Stimulated activated CD4-positive, alpha-beta T cell treated with anti-CD3 and anti-CD28 coated beads, TNF-alpha, amount 100 ng/mL, for 1 hour (primary cell): Measurements from ENCODE around the gene ABCG4.
"Not testable (repeated sequence)": the region's sequence is repeated elsewhere in the genome, so short reads cannot be mapped to it uniquely, and the experiment has no call there.

ENCODE experiments used
- DNase-seq, 3 donors: peaks; one replicate each; pipeline ENCODE4 v3.0.0-alpha.2; 2020; ENCODE audit warnings: low read depth in 3 of 3, low spot score in 1 of 3

ABCG4 gene

DNA sequence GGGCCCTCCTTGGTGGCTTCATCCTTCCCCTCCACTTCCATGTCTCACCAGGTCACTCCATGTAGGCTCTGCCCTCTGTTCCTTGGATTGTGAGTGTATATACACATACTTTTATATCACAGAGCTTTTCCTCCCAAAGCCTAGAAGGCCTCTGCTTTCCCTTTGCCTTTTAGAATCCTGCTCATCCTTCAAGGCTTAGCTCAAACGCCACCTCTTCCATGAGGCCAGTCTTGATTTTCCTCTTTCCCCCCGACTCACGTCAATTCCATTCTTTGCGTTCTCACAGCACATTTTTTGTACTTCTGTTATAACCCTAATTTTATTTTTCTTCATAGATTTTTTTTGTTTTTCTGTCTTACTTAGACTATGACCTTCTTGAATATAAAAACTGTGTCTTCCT lies 3.8 kb downstream of the ABCG4 start:
- no peak for DNase-seq

DNA sequence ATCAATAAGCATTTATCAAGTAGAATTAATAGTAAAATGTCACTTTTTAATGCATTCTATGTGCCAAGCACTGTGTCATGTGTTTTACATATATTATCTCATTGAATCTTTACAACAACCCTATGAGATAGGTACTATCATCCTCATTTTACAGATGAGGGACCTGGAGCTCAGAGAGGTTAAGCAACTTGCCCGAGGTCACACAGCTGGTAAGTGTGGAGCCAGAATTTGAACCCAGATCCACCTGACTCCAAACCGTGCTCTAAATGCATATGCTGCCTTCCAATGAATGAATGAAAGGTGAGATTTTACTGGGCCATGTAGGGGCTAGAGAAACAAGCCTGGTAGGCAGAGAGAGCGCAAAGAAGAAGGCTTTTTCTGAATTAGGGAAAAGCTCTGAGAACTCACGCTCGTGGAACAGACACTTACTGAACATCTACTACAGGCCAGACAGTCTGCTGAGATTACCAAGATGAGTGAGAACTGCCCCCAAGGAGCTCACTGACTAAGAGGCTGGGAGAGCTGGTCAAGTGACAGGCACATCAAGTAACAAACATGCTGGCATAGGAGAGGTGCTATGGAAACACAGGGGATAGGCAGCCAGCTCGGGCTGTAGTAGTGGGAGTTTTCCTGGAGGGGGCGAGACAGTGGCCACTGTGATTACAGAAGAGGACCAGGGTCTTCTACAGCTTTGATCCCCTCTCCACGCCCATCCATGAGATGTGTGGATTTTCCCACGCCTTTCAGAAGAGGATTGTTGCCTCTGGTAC lies 4.4 kb downstream of the ABCG4 start:
- DNase-seq = no peak

DNA sequence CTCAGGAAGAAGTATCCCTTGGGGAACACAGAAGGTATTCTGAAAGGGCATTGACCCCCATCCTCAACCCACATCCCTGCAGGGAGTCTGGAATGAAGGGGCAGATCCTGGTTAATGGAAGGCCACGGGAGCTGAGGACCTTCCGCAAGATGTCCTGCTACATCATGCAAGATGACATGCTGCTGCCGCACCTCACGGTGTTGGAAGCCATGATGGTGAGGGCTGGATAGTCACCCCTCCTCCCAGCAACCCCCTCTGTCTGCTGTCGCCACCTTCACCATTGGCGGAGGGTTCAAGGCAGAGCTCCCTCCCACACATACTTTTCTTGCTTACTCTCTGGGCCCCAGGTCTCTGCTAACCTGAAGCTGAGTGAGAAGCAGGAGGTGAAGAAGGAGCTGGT lies 5.3 kb downstream of the ABCG4 start:
- DNase-seq = no peak

DNA sequence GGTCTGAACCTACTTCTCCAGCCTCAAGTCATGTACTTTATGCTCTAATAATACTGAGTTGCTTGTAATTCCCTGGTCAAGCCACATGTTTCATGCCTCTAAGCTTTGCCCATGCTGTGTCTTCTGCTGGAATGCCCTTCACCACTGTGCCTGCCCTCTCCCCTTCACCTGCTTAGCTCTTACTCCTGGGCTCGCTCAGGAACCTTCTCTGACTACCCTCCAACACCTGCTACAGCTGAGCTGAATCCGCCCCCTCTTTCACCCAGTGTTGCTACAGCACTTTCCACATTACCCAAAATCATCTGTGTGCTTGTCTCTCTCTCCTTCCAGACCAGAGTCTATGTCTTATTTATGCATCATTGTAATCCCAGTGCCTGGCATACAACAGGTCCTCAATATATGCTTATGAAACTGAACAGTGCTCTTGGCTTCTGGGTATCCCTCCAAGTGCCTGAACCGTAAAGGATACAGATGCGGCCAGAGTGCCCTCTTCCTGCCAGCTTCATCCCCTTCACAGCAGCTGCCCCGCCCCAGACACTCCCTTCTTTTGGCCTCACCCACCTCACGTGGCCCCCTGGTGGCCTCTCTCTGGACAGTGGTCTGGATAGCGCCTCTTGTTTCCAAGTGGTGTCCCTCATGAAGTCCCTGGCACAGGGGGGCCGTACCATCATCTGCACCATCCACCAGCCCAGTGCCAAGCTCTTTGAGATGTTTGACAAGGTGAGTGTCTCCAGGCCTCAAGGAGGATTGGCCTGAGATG lies 7.1 kb downstream of the ABCG4 start:
- no peak for DNase-seq

DNA sequence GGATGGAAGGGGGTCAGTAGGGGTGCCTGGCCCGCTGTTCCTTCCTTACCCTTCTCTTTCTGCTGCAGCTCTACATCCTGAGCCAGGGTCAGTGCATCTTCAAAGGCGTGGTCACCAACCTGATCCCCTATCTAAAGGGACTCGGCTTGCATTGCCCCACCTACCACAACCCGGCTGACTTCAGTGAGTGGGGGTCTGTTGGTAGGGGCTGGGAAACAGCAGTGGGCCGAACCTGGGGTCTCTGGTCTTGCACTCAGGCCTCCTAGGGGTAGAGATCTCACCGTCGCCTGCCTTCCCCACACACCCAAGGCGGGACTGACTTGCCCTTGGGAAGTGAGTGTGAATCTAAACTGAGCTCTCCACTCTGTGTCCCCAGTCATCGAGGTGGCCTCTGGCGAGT lies 7.6 kb downstream of the ABCG4 start:
- no peak for DNase-seq

DNA sequence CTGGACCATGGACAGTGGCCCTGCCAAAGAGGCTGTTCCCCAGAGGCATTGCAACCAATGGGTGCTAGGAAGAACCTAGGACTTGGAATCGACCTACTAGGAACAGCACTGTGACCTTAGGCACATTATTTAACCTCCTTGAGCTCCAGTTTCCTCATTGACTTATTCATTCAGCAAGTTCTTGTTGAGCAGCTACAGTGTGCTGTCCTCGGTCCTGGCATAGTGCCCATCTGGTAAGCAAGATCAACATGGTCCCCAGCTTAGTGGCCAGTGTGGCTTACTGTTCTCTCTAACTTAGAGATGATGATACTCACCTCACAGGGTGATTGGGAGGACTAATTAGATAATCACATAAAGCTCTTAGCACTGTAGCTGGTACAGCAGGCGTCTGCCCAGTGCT lies 8.2 kb downstream of the ABCG4 start:
- DNase-seq = no peak

DNA sequence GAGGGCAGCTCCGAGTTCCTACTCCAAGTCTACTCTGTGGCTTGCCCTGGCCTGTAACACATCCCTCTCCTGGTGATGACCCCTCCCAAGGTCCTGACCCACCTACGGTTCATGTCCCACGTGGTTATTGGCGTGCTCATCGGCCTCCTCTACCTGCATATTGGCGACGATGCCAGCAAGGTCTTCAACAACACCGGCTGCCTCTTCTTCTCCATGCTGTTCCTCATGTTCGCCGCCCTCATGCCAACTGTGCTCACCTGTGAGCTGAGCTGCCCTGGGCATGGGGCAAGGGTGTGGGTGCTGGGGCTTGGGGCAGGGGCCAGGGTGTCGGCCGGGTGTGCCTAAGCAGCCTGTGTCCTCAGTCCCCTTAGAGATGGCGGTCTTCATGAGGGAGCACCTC lies 9.6 kb downstream of the ABCG4 start:
- no peak for DNase-seq

DNA sequence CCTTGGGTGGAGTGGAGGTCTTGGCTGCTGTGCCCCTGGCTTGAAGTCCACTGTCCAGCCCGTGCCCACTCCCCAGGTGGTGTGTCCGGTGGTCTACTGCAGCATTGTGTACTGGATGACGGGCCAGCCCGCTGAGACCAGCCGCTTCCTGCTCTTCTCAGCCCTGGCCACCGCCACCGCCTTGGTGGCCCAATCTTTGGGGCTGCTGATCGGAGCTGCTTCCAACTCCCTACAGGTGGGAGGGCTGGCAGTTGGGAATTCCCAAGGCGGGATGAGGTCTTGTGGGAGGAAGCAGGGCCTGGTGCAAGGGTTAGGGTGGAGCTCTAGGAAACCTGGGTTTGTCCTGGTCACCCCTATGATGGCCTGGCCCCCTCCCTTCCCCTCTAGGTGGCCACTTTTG lies 11.3 kb downstream of the ABCG4 start:
- no peak for DNase-seq

DNA sequence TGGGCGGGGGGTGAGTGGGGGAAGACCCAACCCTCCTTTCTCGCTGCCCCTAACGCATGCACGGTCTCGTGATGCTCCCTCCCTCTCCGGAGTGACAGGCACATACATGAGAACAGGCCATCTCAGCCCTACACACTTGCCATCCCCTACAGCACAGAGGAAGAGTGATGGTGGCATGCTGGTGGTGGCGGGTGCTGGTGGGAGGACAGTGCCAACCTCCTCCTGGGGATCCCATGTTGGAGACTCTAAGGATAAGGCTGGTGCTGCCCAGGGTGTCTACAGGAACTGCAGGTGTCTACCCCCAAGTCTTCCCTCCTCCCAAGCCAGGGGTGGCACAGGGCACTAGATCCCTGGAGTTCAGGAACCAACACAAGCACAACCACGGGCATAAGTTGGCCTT lies 13.0 kb downstream of the ABCG4 start:
- DNase-seq = no peak

DNA sequence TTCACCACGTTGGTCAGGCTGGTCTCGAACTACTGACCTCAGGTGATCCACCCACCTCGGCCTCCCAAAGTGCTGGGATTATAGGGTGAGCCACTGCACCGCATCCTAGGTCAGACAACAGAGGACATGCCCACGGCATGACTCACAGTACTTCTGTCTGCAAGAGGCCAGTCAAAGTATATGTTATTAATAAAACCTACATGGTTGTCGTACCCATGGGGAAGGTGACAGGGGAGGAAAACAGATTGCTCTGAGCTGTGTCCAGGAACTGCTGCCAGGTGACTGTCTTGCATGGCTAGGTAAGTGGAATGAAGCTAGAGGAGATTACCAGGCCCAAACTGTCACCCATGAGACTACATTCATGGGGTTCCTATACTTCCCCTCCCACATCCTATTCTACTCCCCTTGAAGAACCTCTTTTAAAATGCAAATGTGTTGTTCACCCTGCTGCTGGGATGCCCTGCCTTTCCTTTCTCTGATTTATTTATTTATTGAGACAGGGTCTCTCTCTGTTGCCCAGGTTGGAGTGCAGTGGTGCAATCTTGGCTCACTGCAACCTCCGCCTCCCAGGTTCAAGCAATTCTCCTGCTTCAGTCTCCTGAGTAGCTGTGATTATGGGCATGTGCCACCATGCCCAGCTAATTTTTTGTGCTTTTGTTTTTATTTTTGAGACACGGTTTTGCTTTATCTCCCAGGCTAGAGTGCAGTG lies 17.7 kb downstream of the ABCG4 start:
- DNase-seq = no peak

DNA sequence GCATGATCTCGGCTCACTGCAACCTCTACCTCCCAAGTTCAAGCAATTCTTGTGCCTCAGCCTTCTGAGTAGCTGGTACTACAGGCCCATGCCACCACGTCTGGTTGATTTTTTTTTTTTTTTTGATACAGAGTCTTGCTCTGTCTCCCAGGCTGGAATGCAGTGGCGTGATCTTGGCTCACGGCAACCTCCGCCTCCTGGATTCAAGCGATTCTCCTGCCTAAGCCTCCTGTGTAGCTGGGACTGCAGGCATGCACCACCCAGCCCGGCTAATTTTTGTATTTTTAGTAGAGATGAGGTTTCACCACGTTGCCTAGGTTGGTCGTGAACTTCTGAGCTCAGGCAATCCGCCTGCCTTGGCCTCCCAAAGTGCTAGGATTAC lies 18.2 kb downstream of the ABCG4 start:
- DNase-seq = not testable (repeated sequence)

DNA sequence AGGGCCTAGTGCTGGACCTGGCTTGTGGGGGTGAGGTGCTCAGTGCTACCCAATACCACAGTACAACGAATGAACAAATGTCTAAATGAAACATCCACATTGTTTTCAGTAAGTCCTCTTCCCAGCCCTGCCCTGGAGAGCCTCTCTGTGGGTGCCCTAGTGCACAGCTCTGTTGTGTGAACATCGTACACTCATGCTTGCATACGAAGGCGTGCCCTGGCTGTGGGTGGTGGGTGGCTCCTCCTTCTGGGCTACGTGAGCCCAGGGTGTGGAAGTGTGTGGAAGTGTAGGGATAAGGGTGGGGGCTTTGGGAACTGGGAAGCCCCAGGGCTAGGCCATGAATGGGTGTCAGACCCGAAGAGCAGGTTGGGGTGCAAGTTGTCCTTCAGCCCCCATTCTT lies 19.1 kb downstream of the ABCG4 start:
- no peak for DNase-seq

DNA sequence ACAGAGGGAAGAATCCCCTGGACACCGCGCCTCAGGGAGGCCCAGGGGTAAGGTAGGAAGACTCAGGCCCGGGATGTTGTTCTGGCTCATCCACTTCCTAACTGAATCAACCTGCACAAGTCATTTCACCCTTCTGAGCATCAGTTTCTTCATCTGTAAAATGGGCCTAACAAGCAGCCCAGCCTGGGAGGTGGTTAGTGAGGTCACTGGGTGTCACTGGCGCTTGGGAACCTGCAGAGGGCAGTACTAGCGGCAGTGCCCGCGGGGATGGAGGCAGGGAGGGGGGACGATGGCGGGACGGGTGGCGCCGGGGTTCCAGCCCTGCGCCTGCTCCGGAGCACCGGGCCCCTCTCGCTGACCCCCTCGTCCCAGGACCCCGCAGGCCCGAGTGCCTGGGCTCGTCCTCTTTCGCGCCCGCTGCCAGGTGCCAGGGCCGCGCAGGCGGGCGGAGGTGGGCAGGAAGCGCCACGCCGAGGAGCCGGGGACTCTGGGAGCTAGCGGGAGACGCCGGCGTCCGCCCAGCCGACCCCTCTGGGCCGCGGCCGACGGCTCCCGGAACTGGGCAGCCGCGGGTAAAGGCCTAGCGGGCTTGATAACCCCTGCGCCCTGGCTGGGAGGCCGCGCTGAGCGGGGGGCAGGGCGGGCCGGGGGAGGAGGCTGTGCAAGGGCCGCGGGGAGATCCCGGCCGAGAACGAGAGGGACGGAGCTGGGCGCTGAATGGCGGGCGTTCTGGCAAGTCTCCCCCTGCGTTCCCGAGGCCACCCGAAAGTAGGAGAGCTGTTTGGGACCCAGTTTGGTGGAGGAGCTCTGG lies 19.8 kb downstream of the ABCG4 start, which contains the start of gene NLRX1:
Gene NLRX1, plus strand, starts transcription at position 255 of the 811 bp plus-strand sequence. CDS start 2,679 bp downstream, outside the sequence.
- DNase-seq = peak; percentile 60 to 65 (median 65)

DNA sequence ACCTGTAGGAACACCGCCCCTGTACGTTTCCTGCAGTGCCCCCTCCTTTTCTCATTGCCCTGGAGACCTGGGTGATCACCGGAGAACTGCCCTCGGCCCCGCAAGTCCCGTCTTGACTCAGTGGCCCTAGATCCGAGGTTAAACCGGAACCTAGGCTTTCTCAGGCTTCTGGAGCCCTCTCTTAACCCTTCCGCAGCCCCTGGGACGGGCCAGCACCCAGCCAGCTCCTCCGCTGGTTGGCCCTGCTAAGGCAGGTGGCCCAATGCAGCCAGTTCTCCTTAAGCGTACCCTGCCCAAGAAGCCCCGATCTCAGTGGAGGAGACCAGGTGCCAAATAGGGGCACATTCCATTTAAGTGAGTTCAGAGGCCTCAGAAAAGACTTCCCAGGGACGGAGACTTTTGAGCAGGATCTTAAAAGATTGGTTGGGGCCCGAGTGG lies 20.4 kb downstream of the ABCG4 start:
- DNase-seq = peak in 1 of 3 donors; percentile 16

DNA sequence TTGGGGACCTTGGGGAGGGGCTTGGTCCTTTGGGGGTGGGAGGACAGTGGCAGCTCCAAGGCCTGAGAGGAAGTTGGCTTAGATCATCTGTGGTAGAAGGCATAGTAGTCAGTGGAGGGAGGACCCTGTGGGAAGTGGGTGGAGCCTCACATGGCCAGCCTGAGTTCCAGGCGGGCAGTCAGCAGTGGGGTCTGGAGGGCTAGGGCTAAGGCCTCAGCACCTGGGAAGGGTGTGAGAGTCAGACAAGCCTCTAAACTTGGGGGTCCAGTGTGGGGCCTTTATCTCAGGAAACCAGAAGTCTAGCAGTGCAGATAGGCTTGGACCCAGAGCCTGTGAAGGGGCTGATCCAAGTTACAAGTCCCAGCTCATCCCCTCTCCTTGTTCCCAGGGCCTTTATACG lies 23.7 kb downstream of the ABCG4 start:
- DNase-seq = no peak

DNA sequence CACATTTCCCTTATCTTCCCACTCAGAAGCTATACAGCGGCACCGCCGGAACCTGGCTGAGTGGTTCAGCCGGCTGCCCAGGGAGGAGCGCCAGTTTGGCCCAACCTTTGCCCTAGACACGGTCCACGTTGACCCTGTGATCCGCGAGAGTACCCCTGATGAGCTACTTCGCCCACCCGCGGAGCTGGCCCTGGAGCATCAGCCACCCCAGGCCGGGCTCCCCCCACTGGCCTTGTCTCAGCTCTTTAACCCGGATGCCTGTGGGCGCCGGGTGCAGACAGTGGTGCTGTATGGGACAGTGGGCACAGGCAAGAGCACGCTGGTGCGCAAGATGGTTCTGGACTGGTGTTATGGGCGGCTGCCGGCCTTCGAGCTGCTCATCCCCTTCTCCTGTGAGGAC lies 24.6 kb downstream of the ABCG4 start:
- no peak for DNase-seq

DNA sequence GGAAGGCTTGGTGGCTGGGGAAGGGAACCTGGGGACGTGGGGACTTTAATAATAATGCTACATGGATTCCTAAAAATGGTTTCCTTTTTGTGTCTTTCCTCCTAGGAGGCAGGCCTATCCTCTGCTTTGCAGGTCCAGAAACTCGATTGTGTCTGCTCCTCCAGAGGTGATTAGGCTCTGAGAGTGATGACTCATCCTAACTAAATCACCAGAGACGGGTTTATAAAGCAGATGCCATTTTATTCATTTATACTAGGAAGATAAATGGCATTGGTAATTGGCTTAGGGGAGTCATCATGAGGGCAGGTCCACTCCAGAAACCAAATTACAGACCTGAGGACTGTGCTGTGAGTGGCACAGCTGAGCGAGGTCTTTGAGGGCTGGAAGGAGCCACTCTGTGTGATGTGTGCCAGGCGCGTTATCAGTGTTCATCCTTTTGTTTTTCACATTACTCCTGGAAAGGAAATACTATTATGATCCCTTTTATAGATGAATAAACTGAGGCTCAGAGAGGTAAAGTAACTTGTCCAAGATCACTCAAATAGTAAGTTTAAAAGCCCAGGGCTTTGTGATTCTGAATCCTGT lies 26.7 kb downstream of the ABCG4 start:
- DNase-seq = no peak

DNA sequence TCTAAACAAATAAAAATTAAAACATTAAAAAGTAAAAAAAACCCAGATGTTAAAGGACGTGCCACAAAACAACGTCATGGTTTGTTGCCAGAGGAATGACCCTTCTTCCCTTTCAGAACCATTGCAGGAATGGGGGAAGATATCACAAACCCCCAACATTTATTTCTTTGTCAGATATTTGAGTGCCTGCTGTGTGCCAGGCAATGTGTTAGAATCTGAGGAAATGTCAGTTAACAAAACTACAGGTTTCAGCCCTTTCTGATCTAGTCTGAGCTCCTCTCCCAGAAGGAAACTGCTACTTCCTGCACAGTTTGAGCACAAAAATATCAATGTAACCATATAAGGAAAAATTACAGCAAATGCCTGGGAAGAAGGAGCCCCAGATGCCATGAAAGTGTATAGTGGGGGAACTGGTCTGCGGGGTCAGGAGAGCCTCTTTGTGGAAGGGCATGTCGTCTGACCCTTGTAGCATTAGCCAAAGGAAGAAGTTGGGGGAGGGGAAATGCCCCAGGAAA lies 29.4 kb downstream of the ABCG4 start:
- no peak for DNase-seq

DNA sequence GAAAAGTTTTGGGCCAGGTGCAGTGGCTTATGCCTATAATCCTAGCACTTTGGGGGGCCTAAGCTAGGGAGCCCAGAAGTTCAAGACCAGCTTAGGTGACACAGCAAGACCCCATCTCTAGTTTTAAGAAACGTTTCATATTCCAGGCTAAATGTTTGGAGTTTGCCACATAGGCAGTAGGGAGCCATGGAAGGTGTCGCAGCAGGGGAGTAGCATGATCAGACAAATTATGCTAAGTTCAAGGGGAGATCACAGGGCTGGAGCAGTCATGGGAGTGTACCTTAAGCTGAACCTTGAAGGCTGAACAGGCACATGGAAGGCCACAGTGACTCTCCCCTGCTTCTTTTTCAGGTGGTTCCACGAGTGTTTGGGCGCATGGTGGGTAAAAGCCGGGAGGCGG lies 30.5 kb downstream of the ABCG4 start:
- no peak for DNase-seq

DNA sequence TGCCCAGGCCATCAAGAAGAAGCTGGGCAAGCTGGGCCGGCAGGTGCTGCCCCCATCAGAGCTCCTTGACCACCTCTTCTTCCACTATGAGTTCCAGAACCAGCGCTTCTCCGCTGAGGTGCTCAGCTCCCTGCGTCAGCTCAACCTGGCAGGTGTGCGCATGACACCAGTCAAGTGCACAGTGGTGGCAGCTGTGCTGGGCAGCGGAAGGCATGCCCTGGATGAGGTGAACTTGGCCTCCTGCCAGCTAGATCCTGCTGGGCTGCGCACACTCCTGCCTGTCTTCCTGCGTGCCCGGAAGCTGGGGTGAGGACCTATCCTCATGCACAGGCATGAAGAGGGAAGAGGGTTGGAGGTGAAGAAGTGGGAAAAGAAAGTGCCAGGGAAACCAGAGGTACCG lies 31.1 kb downstream of the ABCG4 start:
- no peak for DNase-seq
